Renal pelvis (tissue), 4 donors: ENCODE data around the gene SEPTIN2. TPM values are rescaled to one million over a fixed set of nuclear protein-coding genes. Genes with fewer than 3 reads are reported as not detected.
"Not testable (repeated sequence)": the region's sequence is repeated elsewhere in the genome, so short reads cannot be mapped to it uniquely, and the experiment has no call there.

Source experiments
- DNase-seq: peaks from one replicate; pipeline ENCODE4 v3.0.0-alpha.2; 2013
- polyA plus RNA-seq, 3 donors: library from polyadenylated mRNA; unstranded; fragments of 120-200 nt; gene quantifications; one replicate each; pipeline ENCODE4 v1.2.1, GENCODE V29; 2013; ENCODE audit not compliant: insufficient read length in 3 of 3

SEPTIN2 gene
- polyA plus RNA-seq, 3 donors, result 579 to 600 (median 596) TPM

DNA sequence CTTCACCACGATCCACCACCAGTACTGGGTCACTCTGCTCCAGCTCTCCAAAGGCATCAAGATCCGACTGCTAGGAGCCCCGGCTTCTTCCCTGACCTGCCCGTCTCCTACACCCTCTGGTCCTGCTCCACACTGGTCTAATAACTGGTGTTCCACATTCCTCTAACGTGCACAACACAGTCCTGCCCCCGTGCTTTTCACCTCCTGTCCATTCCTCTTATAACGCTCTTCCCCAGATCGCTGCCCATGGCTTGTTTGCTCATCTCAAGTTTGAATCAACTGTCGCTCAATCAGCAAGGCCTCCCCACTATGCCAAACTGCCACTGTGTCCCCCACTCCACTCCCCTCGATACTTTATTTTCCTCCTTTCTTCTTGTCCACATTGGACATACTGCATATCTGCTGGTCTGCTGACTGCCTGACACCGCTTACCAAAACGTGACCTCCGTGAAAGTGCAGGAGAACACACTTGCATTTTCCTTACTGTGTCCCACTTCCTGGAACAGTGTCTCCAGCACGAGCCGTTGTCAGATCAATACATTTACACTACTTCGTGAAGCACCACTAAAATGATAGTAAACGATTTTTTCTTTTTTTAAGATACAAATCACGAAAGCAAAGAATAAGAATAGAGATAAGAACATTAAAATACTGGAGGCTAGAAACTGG is 6.8 kb upstream of the SEPTIN2 start:
- DNase-seq, result no peak

DNA sequence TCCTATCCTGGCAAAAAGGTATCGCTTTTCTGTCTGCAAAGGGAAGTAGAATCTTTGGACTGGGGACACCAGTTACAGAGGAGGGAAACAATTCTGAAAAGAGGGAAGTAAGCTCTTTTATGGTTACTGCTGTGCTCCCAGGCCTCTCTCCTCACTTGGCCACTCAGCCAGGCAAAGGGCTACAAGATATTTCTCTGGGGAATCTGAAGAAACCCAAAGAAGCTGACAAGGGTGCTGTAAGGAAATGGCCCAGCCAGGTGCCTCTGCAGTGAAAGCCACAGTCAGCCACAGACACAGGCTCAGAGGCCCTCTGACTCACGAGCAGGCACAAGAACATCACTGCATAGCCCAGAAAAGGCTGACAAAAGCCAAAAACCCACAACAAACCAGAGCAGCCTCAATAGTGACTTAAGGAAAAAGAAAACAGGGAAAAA is 6.0 kb upstream of the SEPTIN2 start:
- DNase-seq, result no peak

DNA sequence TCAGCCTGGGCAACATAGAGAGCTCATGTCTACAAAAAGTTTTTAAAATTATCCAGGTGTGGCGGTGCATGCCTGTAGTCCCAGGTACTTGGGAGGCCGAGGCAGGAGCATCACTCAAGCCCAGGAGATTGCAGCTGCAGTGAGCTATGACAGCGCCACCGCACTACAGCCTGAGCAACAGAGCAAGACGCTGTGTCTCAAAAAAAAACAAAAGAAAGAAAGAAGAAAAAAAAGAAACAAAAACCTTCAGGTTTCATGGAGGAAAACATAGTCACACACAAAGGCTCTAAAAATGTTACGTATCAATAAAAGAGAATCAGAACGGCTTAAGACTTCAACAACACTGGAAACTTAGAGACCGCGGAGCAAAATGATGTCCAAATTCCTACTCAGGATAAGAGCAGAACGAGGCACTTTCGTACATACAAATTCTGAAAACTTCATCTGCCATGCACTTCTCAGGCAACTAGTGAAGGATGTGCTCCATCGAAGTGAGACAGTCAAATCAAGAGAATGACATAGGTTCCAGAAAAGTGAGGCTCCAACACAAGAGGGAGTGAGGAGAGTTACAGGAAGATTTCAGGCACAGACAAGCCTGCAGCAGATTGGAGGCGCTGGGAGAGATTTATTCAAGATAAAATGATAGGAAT is 4.7 kb upstream of the SEPTIN2 start:
- DNase-seq, result no peak

DNA sequence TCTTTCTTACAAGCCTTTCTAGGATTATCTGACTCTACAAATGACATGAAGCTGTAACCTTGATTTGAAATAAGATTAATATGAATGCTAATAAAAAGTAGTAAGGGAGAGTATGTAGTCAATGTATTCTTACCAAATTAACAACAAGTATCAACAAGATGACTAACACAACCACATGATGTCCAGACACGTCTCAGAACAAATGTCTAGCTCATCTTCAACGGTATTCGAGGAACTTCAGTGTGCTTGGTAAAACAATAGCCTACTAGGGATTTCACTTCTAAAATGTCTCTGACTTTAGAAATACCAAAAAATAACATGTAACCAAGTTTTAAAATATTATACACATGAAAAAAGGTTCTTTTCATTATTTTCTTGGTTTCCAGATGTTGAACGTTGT is 3.6 kb upstream of the SEPTIN2 start:
- DNase-seq, result no peak

DNA sequence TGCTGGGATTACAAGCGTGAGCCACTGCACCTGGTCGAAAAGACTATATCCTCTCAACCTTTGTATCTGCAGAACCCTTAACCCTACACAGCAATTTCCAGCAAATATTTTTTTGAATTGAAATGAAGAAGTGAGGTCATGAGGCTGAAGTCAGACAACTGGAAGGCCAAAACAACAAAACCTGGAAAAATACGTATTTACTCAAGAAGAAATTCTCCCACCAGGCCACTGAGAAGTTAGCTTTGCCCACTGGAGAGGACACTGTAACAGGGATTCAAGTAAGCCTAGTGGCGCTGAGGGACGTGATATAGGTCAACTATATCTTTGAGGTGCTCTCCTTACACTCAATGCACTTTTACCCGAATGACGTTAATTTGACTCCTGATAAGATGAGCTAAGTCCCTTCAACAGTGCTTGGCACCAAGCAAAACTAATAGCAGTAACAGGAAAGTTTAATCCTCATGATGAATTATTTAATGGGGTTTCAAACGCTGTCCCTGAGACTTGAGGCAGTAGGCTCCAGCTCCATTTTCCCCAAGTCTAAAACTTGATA is 2.1 kb upstream of the SEPTIN2 start:
- DNase-seq, result no peak

DNA sequence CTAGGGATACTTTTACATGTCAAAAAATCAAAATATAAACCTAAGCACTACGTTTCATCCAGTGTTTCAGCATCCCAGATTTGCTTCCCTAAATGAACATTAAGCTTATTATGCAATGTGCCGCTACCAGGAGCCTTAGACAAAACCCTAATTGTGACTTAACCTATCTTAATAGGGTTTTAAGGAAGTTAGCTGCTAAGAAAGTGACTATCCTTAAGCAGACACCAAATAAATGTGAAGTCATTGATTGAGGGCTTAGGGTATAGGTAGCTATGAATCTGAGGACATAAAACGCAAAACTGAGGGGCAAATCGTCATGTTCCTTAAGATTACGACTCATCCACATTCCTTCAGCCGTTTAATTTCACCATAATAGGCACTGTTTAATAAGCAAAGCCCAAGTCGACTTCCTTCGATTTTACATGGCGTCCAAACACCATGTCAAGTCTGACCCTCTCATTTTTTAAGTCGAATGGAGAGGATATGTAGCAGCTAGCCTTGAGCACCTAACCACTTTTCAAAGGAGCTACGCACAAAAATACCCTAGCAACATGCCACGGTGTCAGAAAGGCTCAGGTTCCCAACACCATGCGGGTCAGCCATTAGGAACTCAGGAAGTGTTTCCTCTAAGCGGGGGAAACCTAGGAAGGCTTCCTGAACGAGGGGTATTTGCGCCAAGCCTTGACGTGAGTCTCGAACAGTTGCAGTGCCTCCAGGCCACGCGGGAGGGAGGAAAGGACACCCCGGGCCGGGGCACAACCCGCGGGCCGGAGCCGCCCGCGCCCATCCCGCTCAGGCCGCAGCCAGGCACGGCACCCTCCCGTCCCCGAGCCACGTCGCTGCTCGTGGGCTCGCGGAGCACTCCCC is 1.3 kb upstream of the SEPTIN2 start:
- DNase-seq, result no peak

DNA sequence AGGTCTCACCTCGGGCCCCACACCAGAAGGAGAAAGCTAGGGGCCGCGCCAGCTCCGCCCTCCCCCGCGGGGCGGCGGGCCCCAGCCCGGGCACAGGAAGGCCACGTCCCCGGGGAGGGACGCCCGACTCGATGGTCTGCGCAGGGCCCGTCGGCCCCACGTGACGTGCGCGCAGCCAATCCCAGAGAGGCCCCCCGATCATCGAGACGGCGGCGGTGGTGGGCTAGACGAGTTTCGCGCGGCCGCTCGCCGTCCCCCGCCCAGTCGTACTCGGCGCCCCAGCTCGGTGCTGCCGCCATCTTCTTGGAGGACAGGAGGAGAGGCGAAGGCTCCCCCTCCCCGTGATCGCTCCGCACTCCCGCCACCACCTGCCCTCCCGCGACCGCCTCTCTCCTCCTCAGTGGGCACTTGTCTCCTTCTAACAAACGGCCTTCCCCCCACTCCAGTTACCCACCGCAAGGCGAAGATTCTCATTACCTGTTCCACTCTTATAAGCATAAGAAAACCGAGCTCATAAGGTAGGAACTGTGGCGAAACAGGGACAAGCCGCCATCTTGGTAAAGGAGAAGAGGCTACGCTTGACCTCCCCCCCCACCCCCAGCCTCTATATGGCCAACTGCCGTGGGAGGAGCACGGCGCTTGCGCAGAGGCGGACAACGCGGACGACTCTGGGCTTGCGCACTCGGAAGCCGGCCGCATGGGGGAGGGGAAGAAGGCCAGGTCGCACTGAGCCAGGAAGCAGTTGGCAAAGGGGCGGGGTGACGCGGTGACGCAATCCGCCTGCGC is 439 bp upstream of the SEPTIN2 start, which contains the start of gene HDLBP:
Gene HDLBP, minus strand, starts transcription at position 580 of the 786 bp plus-strand sequence. CDS start 48,803 bp downstream, outside the sequence.
- peak; percentile 100 for DNase-seq

DNA sequence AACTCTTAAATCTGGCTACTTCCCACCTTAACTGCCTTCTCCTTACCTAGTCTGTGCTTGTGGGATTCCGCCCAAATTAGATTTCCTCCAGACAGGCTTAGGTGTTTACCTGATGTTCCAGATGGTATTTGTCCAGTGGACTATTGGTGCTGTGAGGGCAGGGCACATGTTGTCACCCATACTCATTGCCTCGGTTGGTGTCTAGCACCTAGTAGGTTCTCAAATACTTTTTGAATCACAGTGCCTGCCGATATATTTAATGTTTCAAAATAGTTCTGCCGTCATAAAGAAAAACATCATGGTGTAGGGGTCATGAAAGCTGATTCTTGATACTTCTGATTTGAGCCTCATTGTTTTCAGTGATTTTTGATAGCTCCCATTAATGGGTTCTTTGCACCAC is 1.1 kb downstream of the SEPTIN2 start:
- no peak for DNase-seq

DNA sequence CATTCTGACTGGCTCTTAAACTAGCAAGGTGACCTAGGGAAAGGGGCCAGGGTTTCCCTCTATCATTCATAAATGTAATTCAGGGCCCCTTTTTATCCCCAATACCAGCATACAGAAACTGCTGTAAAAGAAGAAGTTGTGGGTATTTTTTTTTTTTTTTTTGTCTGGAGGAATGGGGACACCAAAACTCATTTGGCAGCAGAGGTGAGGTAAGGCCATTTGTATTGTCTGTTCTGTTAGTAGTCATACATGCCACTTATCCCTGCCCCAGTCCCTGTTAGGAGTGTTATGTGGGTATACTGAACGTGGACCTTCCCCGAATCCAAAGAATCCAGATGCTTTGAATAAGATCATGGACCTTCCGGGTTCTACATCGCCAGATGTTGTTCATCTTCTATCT is 1.7 kb downstream of the SEPTIN2 start:
- DNase-seq, result no peak

DNA sequence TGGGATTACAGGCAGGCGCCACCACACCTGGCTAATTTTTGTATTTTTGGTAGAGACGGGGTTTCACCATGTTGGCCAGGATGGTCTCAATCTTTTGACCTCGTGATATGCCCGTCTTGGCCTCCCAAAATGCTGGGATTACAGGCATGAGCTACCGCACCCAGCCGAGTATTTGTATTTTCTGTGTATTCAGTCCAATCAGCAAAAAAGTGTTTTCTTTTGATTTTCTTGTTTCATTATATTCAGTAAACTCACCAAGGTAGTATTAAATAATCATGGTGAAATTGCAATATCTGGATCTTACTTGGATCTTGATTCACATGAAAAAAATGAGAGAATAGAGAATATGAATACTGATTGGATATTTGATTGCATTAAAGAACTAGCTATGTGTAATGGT is 3.1 kb downstream of the SEPTIN2 start:
- not testable (repeated sequence) for DNase-seq

DNA sequence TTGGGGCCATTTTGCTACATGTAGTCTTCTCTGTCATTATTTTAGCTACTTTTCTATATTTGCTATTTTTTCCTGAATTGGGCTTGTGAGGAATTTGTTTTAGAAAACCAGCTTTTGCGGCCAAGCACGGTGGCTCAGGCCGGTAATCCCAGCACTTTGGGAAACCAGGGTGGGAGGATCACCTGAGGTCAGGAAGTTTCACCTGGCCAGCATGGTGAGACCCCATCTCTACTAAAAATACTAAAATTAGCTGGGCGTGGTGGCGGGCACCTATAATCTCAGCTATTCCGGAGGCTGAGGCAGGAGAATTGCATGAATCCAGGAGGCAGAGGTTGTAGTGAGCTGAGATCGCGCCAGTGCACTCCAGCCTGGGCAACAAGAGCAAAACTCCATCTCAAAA is 4.7 kb downstream of the SEPTIN2 start:
- DNase-seq, result no peak

DNA sequence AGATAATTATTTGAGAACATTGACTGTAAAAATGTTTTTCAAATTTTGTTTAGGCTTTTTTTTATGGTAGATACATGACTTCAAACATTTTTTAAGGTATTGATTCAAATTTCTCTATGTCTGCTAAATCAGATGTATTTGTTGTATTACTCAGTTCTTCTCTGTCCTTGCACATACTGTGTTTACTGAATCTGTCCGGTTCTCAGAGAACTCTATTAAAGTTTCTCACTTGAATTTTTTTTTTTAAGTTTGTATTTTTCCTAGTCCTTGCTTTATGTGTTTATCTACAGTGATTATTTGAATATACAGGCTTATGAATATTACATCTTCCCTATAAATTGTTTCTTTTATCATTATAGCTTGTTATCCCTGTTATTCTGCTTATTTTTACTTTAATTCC is 5.3 kb downstream of the SEPTIN2 start:
- DNase-seq, result no peak

DNA sequence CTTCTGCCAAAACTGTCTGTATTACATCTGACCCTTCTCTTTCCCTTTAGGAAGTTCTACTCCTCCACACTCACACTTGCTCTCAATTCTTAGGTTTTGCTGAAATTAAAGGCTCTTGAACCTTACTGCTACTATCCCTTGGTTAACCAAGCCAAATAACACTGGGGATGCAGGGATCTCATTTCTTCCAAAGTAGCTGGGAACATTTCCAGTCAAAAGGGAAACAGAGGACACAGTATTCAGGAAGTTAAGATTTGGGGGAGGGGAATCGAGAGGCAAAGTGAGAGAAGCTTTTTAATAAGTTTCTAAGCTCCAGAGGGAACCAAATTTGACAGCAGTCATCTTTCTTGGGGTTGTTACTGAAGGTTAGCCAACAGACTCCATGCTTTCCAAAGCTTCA is 6.2 kb downstream of the SEPTIN2 start:
- no peak for DNase-seq

DNA sequence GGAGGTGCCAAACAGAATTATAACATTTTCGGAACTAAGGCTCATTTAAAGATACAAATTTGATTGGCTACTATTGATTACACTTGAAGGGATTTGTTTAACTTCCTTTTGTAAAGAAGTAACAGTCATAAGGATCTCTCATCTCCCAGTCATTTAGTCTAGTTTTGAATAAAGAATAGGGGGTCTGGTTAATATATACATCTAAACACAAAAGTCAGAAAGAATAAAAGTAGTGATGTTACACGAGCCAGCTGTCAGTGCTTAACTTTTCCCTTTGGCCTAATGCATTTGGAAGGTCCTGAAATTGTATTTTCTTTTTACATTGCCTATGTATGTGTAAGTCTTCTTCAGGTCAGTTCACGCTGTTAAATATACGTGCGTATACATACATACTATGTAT is 8.1 kb downstream of the SEPTIN2 start:
- no peak for DNase-seq

DNA sequence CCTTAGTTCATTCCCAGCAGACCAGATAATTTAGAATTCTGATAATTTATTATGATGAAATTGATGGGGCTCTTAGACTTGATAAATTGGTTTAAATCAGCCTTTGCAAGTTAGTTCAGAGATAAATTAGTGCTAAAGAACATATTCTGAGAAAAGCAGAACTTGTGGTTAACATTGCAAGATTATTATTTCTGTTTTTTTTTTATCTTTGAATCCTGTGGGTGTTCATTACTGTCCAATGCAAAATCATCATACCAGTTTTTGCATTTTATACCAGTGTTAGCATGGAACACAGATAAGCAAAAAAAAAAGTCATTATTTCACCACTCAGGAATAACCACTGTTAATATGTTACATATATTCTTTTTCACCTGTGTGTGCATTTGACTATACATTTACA is 9.1 kb downstream of the SEPTIN2 start:
- DNase-seq, result no peak

DNA sequence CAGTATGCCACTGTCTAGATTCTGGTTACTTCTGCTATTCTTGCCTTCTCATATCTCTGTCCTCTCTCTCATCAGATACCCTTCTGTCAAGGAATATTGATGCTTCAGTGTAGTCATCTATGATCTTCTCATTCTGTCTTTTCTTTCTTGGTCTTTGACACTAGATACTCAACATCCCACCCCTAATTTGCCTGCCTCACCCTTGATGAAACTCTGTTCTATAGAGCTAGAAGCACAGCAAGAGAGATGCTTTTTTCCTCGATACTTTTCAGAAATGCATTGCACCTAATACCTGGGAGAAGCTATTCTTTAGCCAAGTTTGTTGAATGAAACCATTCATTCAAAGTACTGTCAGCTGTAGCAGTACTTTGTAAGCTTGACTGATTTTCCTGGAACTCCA is 9.5 kb downstream of the SEPTIN2 start:
- DNase-seq, result no peak

DNA sequence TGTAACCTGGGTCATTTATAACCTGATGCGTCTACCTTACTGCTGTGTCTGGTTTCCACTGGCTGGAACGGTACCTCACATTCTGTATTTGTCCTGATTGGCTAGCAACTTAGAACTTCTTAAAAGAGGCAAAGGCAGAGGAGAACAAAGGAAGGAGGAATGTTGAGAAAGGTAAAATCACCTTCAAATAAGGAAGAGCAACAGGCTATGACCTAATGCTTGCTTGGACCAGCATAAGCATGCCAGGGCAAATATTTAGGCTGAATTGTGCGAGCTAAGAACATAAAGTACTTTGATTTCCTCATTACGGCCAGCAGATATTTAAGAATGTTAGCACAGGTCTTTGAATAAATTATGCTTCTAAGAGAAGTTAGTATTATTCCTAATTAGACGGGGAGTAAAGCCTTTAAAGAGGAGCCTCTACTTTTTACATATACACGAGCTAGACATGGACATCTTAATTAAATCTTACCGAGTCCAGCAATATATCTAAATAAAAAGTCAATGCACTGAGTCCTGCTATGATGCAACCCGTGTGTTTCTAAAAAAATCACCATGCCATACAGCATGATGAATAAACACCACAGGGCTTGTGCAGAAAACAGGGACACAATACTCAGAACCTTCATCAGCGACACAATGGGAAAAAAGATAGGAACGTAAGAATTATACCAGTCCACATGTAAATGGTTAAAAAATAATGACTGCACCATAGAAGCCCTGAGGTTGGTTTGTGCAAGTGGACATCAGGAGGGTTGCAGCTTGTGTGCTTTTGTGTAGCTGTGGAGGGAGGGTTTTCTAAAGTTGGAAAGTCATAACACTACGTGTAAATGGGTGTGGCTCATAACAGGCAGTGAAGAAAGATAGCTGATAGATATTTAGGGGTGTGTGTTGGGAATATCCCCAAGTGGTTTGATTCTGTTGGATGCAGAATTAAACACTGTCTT is 14.2 kb downstream of the SEPTIN2 start:
- no peak for DNase-seq

DNA sequence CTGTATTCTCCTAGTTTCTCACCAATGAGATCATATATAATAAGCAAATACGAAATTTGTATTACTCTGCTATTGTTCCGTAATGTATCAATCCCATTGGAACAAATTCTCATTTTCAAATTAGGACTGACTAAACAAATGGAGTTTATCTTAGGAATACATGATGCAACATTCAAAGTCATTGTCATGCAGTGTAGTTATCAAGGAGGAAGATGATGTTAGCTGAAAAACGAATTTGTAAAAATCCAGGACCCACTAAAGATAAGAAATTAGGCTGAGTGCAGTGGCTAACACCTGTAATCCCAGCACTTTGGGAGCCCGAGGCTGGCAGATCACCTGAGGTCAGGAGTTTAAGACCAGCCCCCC is 14.9 kb downstream of the SEPTIN2 start:
- DNase-seq, result no peak

DNA sequence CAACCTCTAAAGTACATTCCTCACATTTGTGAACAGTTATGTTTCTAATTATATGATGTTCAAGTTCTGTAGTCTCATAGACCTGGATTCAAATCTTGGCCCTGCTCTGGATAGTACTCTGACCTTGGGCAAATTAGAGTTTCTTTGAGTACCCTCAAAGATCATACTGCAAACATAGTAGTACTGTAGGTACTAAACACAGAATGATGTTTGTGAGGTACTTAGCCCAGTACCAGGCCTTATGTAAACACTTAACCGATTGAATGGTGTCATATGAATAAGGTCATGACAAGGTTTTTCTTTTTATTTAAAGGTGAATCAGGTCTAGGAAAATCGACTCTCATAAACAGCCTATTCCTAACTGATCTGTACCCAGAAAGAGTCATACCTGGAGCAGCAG is 19.1 kb downstream of the SEPTIN2 start:
- no peak for DNase-seq

DNA sequence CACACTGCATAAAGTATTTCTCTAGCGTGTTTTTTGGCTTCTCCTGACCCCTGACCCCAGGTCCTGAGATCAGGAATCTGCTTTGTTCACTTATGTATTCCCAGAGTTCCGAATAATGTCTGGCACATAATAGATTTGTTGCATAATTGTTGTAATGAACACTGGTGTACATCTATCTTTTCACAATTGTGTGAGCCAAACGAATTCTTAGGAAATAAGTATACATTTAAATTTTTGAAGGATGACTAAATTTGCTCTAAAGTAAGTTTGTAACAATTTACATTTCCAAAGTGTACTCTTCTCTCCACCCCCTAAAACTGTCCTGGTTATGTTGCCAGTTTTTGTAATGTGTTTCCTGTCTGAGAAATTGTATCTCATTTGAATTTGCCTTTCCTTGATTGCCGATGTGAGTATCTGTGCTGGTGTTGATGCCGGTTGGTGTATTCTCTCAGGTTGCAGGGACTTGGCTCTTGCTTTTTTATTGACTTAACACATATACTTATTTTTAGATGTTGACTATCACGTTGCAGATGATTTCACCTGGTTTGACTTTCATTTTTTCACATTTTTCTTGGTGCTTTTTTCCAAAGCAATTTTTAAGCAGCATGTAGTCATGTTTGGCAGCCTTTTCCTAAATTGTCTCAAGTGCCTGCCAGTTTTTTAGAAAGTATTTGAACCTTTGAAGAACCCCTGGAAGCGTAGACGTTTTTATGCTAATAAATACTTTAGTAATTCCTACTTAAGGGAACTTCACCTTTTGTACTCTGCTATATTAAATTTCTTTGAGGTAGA is 24.3 kb downstream of the SEPTIN2 start:
- DNase-seq, result no peak
